ENCODE measurements around the gene GRWD1.

The GRWD1 gene

GRCh38 chr19:48458016-48458415 is 12.2 kb downstream of the GRWD1 start:
- no peak for DNase-seq

- no peak for DNase-seq
Measured at GRCh38 chr19:48461651-48461981, 15.8 kb downstream of the GRWD1 start.

GRCh38 chr19:48461982-48462655 is 16.3 kb downstream of the GRWD1 start:
- DNase-seq: no peak

- DNase-seq: no peak
Measured at GRCh38 chr19:48465215-48465614, 19.4 kb downstream of the GRWD1 start.

GRCh38 chr19:48466561-48467325 is 21.0 kb downstream of the GRWD1 start:
- DNase-seq: no peak

- DNase-seq: peak; percentile 100
Measured at GRCh38 chr19:48468772-48469288, 23.0 kb downstream of the GRWD1 start.

GRCh38 chr19:48469289-48469881 is 23.6 kb downstream of the GRWD1 start, which contains the start of gene CYTH2:
Gene CYTH2 (plus strand): TSS chr19:48469369. CDS start chr19:48469508, 139 bp downstream.
- peak; percentile 63 for DNase-seq

- no peak for DNase-seq
Measured at GRCh38 chr19:48469934-48470680, 24.3 kb downstream of the GRWD1 start.

- DNase-seq: no peak
Measured at GRCh38 chr19:48470856-48471255, 25.1 kb downstream of the GRWD1 start.

GRCh38 chr19:48471836-48472235 is 26.1 kb downstream of the GRWD1 start:
- no peak for DNase-seq

GRCh38 chr19:48473161-48473966 is 27.6 kb downstream of the GRWD1 start:
- no peak for DNase-seq

- no peak for DNase-seq
Measured at GRCh38 chr19:48474084-48474592, 28.4 kb downstream of the GRWD1 start.

- no peak for DNase-seq
Measured at GRCh38 chr19:48475369-48476068, 29.7 kb downstream of the GRWD1 start.

GRCh38 chr19:48476176-48476575 is 30.4 kb downstream of the GRWD1 start:
- DNase-seq: no peak

GRCh38 chr19:48477067-48477685 is 31.4 kb downstream of the GRWD1 start:
- DNase-seq: no peak

GRCh38 chr19:48477698-48478338 is 32.0 kb downstream of the GRWD1 start:
- DNase-seq: no peak

- DNase-seq: no peak
Measured at GRCh38 chr19:48478339-48479256, 32.8 kb downstream of the GRWD1 start.

- no peak for DNase-seq
Measured at GRCh38 chr19:48479686-48480085, 33.9 kb downstream of the GRWD1 start.

- DNase-seq: no peak
Measured at GRCh38 chr19:48480183-48480557, 34.4 kb downstream of the GRWD1 start.
